Stimulated activated CD4-positive, alpha-beta T cell treated with anti-CD3 and anti-CD28 coated beads, TNF-alpha, amount 100 ng/mL, for 24 hours (primary cell): ENCODE measurements around the gene RUNX1.

ENCODE experiments used
- DNase-seq, 3 experiments: peaks; one replicate each; pipeline ENCODE4 v3.0.0-alpha.2; 2020; ENCODE audit warnings: low read depth in 3 of 3

RUNX1 gene

GRCh38 chr21:34850166-34850690 is 198.9 kb downstream of the RUNX1 start:
- no peak for DNase-seq

- no peak for DNase-seq
These were observed 202.4 kb downstream of the RUNX1 start for GRCh38 chr21:34846601-34847112.

- peak in 1 of 3 experiments; percentile 18 for DNase-seq
These were observed 203.3 kb downstream of the RUNX1 start for GRCh38 chr21:34845521-34846451.

- DNase-seq: no peak
These were observed 204.2 kb downstream of the RUNX1 start for GRCh38 chr21:34844924-34845238.

GRCh38 chr21:34844013-34844923 is 204.8 kb downstream of the RUNX1 start:
- no peak for DNase-seq

- DNase-seq: no peak
These were observed 205.5 kb downstream of the RUNX1 start for GRCh38 chr21:34843562-34843961.

- no peak for DNase-seq
These were observed 207.9 kb downstream of the RUNX1 start for GRCh38 chr21:34841154-34841553.

GRCh38 chr21:34840693-34841092 is 208.4 kb downstream of the RUNX1 start:
- DNase-seq: no peak

GRCh38 chr21:34838956-34839820 is 209.9 kb downstream of the RUNX1 start:
- no peak for DNase-seq

- no peak for DNase-seq
These were observed 212.1 kb downstream of the RUNX1 start for GRCh38 chr21:34836933-34837505.

- peak; percentile 3 to 33 (median 17) for DNase-seq
These were observed 212.8 kb downstream of the RUNX1 start for GRCh38 chr21:34836103-34836932.

GRCh38 chr21:34835526-34835925 is 213.6 kb downstream of the RUNX1 start:
- no peak for DNase-seq

- DNase-seq: no peak
These were observed 214.1 kb downstream of the RUNX1 start for GRCh38 chr21:34834852-34835501.

GRCh38 chr21:34834290-34834689 is 214.8 kb downstream of the RUNX1 start:
- DNase-seq: no peak

- no peak for DNase-seq
These were observed 215.6 kb downstream of the RUNX1 start for GRCh38 chr21:34833465-34833864.

- DNase-seq: no peak
These were observed 218.5 kb downstream of the RUNX1 start for GRCh38 chr21:34830386-34831170.

- DNase-seq: no peak
These were observed 221.5 kb downstream of the RUNX1 start for GRCh38 chr21:34827445-34828235.

- no peak for DNase-seq
These were observed 222.3 kb downstream of the RUNX1 start for GRCh38 chr21:34826836-34827235.
